CD4-positive, CD25-positive, alpha-beta regulatory T cell (primary cell): ENCODE measurements around the gene SLC17A9. TPM values are rescaled to one million over a fixed set of nuclear protein-coding genes. Genes with fewer than 3 reads are reported as not detected.

ENCODE experiments used
- ATAC-seq, 2 donors: fragments of 150-1000 bp; cut with Tn5 transposase; one replicate each; pipeline ENCODE4 v1.10.0; 2021; ENCODE audit warnings: low read depth in 2 of 2, moderate number of reproducible peaks in 2 of 2, moderate library complexity in 1 of 2
- DNase-seq, 3 donors: peaks; one replicate each; pipeline versions ENCODE4 v3.0.0 to v3.0.0-alpha.2; 2012 to 2022; ENCODE audit warnings: mixed read lengths in 1 of 3
- H3K27ac ChIP-seq: one replicate; pipeline ENCODE4 v1.7.0; 2013; ENCODE audit warnings: mild to moderate bottlenecking, low read length; ENCODE audit not compliant: insufficient read depth, poor library complexity, severe bottlenecking
- H3K27me3 ChIP-seq: one replicate; pipeline ENCODE4 v1.7.0; 2013; ENCODE audit warnings: low read length; ENCODE audit not compliant: control insufficient read depth, insufficient read depth
- H3K36me3 ChIP-seq: one replicate; pipeline ENCODE4 v1.7.0; 2013; ENCODE audit warnings: mild to moderate bottlenecking, low read length, moderate library complexity; ENCODE audit not compliant: control insufficient read depth, insufficient read depth
- H3K4me1 ChIP-seq: 2 replicates; pipeline ENCODE4 v1.7.0; 2013; ENCODE audit warnings: mild to moderate bottlenecking, low read length; ENCODE audit not compliant: insufficient read depth, control insufficient read depth, poor library complexity, severe bottlenecking
- H3K4me3 ChIP-seq: one replicate; pipeline ENCODE4 v1.7.0; 2013; ENCODE audit warnings: low read depth, mild to moderate bottlenecking, low read length, moderate library complexity
- H3K9me3 ChIP-seq, 2 experiments: 1 replicate in 1 of 2; 2 replicates in 1 of 2; pipeline ENCODE4 v1.7.0; 2013; ENCODE audit warnings: low read length in 2 of 2, mild to moderate bottlenecking in 1 of 2, moderate library complexity in 1 of 2; ENCODE audit not compliant: control insufficient read depth in 2 of 2
- H3K27ac Mint-ChIP-seq, 3 donors: one replicate each; pipeline ENCODE4 v1.8.0; 2020 to 2022; ENCODE audit warnings: mild to moderate bottlenecking in 3 of 3, mixed read lengths in 3 of 3, moderate library complexity in 2 of 3
- H3K27me3 Mint-ChIP-seq: one replicate; pipeline ENCODE4 v1.8.0; 2022; ENCODE audit warnings: mild to moderate bottlenecking, mixed read lengths
- H3K36me3 Mint-ChIP-seq: one replicate; pipeline ENCODE4 v1.8.0; 2020; ENCODE audit warnings: mixed read lengths
- H3K4me1 Mint-ChIP-seq, 4 donors: one replicate each; pipeline ENCODE4 v1.8.0; 2020 to 2022; ENCODE audit warnings: mixed read lengths in 4 of 4, mild to moderate bottlenecking in 1 of 4
- H3K4me3 Mint-ChIP-seq, 4 donors: one replicate each; pipeline ENCODE4 v1.8.0; 2020 to 2022; ENCODE audit warnings: mild to moderate bottlenecking in 4 of 4, mixed read lengths in 4 of 4, moderate library complexity in 3 of 4
- H3K9me3 Mint-ChIP-seq, 7 donors: one replicate each; pipeline ENCODE4 v1.8.0; 2020 to 2022; ENCODE audit warnings: mixed read lengths in 7 of 7, mild to moderate bottlenecking in 3 of 7, moderate library complexity in 2 of 7
- polyA plus RNA-seq, 4 donors: library from polyadenylated mRNA; unstranded; fragments of 300-500 nt; fragmentation: Illumina TruSeq; gene quantifications; one replicate each; pipeline ENCODE4 v1.2.3, GENCODE V29; 2021
- total RNA-seq: library from RNA; stranded (reverse); gene quantifications from one replicate; pipeline ENCODE4 v1.2.3, GENCODE V29; 2022

The SLC17A9 gene
- total and polyA plus RNA-seq, 5 donors from 2014 or later: 0.06 to 4.1 (median 0.33) TPM; not detected in 1

GRCh38 chr20:62998449-62998848 is 45.9 kb downstream of the SLC17A9 start:
- H3K27me3 Mint-ChIP-seq: peaks cover 50% of the 10 kb centered on the region
- H3K27me3 ChIP-seq: peaks cover 6% of the 10 kb centered on the region
- no peaks in the 10 kb centered on the region for H3K4me1 ChIP-seq
- H3K9me3 Mint-ChIP-seq: no peaks in the 10 kb centered on the region
- no peaks in the 10 kb centered on the region for H3K36me3 ChIP-seq
- H3K27ac ChIP-seq: no peak overlapping the region
- H3K4me3 ChIP-seq: no peak overlapping the region
- H3K9me3 ChIP-seq: no peaks in the 10 kb centered on the region
- no peaks in the 10 kb centered on the region for H3K4me1 Mint-ChIP-seq
- H3K4me3 Mint-ChIP-seq: no peak overlapping the region
- no peaks in the 10 kb centered on the region for H3K36me3 Mint-ChIP-seq
- no peak for DNase-seq
- no peak overlapping the region for H3K27ac Mint-ChIP-seq
- ATAC-seq: no peak

- H3K4me1 ChIP-seq: no peaks in the 10 kb centered on the region
- DNase-seq: no peak
- H3K4me3 ChIP-seq: no peak overlapping the region
- H3K27me3 ChIP-seq: peaks cover 16% of the 10 kb centered on the region
- no peak overlapping the region for H3K27ac Mint-ChIP-seq
- H3K9me3 ChIP-seq: no peaks in the 10 kb centered on the region
- no peaks in the 10 kb centered on the region for H3K9me3 Mint-ChIP-seq
- no peak for ATAC-seq
- H3K27ac ChIP-seq: no peak overlapping the region
- no peaks in the 10 kb centered on the region for H3K36me3 Mint-ChIP-seq
- peaks cover 0 to 5% (median 2%) of the 10 kb centered on the region in 4 donors for H3K4me1 Mint-ChIP-seq
- H3K4me3 Mint-ChIP-seq: no peak overlapping the region
- H3K27me3 Mint-ChIP-seq: peaks cover 61% of the 10 kb centered on the region
- H3K36me3 ChIP-seq: no peaks in the 10 kb centered on the region
Observed at GRCh38 chr20:62999580-62999979, 47.1 kb downstream of the SLC17A9 start.

GRCh38 chr20:63000036-63000435 is 47.5 kb downstream of the SLC17A9 start:
- DNase-seq (no peak), ATAC-seq (no peak)
- H3K36me3 Mint-ChIP-seq: no peaks in the 10 kb centered on the region
- H3K27ac ChIP-seq: no peak overlapping the region
- H3K4me3 ChIP-seq: no peak overlapping the region
- H3K4me3 Mint-ChIP-seq: no peak overlapping the region
- no peak overlapping the region for H3K27ac Mint-ChIP-seq
- H3K9me3 Mint-ChIP-seq: no peaks in the 10 kb centered on the region
- H3K4me1 Mint-ChIP-seq: peaks cover 0 to 7% (median 2%) of the 10 kb centered on the region in 4 donors
- H3K36me3 ChIP-seq: no peaks in the 10 kb centered on the region
- H3K27me3 Mint-ChIP-seq: peaks cover 64% of the 10 kb centered on the region
- no peaks in the 10 kb centered on the region for H3K9me3 ChIP-seq
- peaks cover 16% of the 10 kb centered on the region for H3K27me3 ChIP-seq
- peaks cover 4% of the 10 kb centered on the region for H3K4me1 ChIP-seq

GRCh38 chr20:63000958-63001357 is 48.4 kb downstream of the SLC17A9 start:
- H3K4me3 Mint-ChIP-seq: peak overlapping the region in 1 of 4 donors; percentile 84
- DNase-seq: no peak
- no peaks in the 10 kb centered on the region for H3K36me3 Mint-ChIP-seq
- H3K4me1 Mint-ChIP-seq: peaks cover 0 to 13% (median 2%) of the 10 kb centered on the region in 4 donors
- peaks cover 10% of the 10 kb centered on the region for H3K4me1 ChIP-seq
- no peak overlapping the region for H3K27ac Mint-ChIP-seq
- H3K27me3 Mint-ChIP-seq: peaks cover 71% of the 10 kb centered on the region
- no peaks in the 10 kb centered on the region for H3K9me3 Mint-ChIP-seq
- H3K4me3 ChIP-seq: no peak overlapping the region
- ATAC-seq: no peak
- no peak overlapping the region for H3K27ac ChIP-seq
- H3K9me3 ChIP-seq: no peaks in the 10 kb centered on the region
- no peaks in the 10 kb centered on the region for H3K36me3 ChIP-seq
- peaks cover 16% of the 10 kb centered on the region for H3K27me3 ChIP-seq

GRCh38 chr20:63002511-63002910 is 50.0 kb downstream of the SLC17A9 start:
- Histone ChIP-seq H3K36me3 (no peaks in the 10 kb centered on the region), H3K9me3 (no peaks in the 10 kb centered on the region), H3K4me3 (no peak overlapping the region), H3K27ac (no peak overlapping the region), H3K27me3 (peaks cover 16% of the 10 kb centered on the region), H3K4me1 (peaks cover 20% of the 10 kb centered on the region)
- Mint-ChIP-seq H3K9me3 (no peaks in the 10 kb centered on the region), H3K27ac (peak overlapping the region in 1 of 3 donors; percentile 89), H3K36me3 (no peaks in the 10 kb centered on the region), H3K4me1 (peaks cover 0 to 13% (median 2%) of the 10 kb centered on the region in 4 donors), H3K27me3 (peaks cover 70% of the 10 kb centered on the region), H3K4me3 (no peak overlapping the region)
- ATAC-seq (no peak), DNase-seq (no peak)

GRCh38 chr20:63003546-63003945 is 51.0 kb downstream of the SLC17A9 start:
- no peak for DNase-seq
- peaks cover 21% of the 10 kb centered on the region for H3K27me3 ChIP-seq
- no peak overlapping the region for H3K4me3 ChIP-seq
- no peak overlapping the region for H3K4me3 Mint-ChIP-seq
- H3K27ac ChIP-seq: no peak overlapping the region
- H3K9me3 ChIP-seq: no peaks in the 10 kb centered on the region
- H3K4me1 Mint-ChIP-seq: peaks cover 0 to 21% (median 2%) of the 10 kb centered on the region in 4 donors
- no peaks in the 10 kb centered on the region for H3K36me3 ChIP-seq
- no peak for ATAC-seq
- H3K36me3 Mint-ChIP-seq: no peaks in the 10 kb centered on the region
- peak overlapping the region in 1 of 3 donors; percentile 33 for H3K27ac Mint-ChIP-seq
- peaks cover 29% of the 10 kb centered on the region for H3K4me1 ChIP-seq
- peaks cover 0 to 1% (median 0%) of the 10 kb centered on the region in 7 donors for H3K9me3 Mint-ChIP-seq
- peaks cover 72% of the 10 kb centered on the region for H3K27me3 Mint-ChIP-seq

- Histone ChIP-seq H3K27me3 (peaks cover 21% of the 10 kb centered on the region), H3K4me3 (no peak overlapping the region), H3K27ac (no peak overlapping the region), H3K36me3 (no peaks in the 10 kb centered on the region), H3K4me1 (peaks cover 42% of the 10 kb centered on the region), H3K9me3 (no peaks in the 10 kb centered on the region)
- peaks cover 73% of the 10 kb centered on the region for H3K27me3 Mint-ChIP-seq
- H3K27ac Mint-ChIP-seq: no peak overlapping the region
- no peaks in the 10 kb centered on the region for H3K36me3 Mint-ChIP-seq
- H3K9me3 Mint-ChIP-seq: peaks cover 0 to 1% (median 0%) of the 10 kb centered on the region in 7 donors
- ATAC-seq (no peak), DNase-seq (no peak)
- peaks cover 0 to 30% (median 3%) of the 10 kb centered on the region in 4 donors for H3K4me1 Mint-ChIP-seq
- peak overlapping the region in 1 of 4 donors; percentile 46 for H3K4me3 Mint-ChIP-seq
Observed at GRCh38 chr20:63004607-63005364, 52.3 kb downstream of the SLC17A9 start.
